Nephron (organoid): ENCODE results near the gene C11orf21.

ENCODE experiments used
- H3K27ac Mint-ChIP-seq, 3 experiments: 2 replicates each; pipeline ENCODE4 v1.8.0; 2020; ENCODE audit warnings: mixed read lengths in 3 of 3, mild to moderate bottlenecking in 2 of 3, moderate library complexity in 1 of 3
- H3K27me3 Mint-ChIP-seq: 2 replicates; pipeline ENCODE4 v1.8.0; 2021; ENCODE audit warnings: low read depth, mild to moderate bottlenecking, moderate library complexity, mixed read lengths
- H3K36me3 Mint-ChIP-seq: 2 replicates; pipeline ENCODE4 v1.8.0; 2020; ENCODE audit warnings: low read depth, mixed read lengths
- H3K4me1 Mint-ChIP-seq: 2 replicates; pipeline ENCODE4 v1.8.0; 2020; ENCODE audit warnings: mixed read lengths
- H3K4me3 Mint-ChIP-seq, 3 experiments: 2 replicates each; pipeline ENCODE4 v1.8.0; 2020; ENCODE audit warnings: mild to moderate bottlenecking in 3 of 3, mixed read lengths in 3 of 3, moderate library complexity in 2 of 3
- H3K9me3 Mint-ChIP-seq: 2 replicates; pipeline ENCODE4 v1.8.0; 2020; ENCODE audit warnings: mixed read lengths
- CTCF ChIP-seq, 3 experiments: fragments of 200-600 bp; sonication (generic); IDR thresholded peaks; one replicate each; pipeline ENCODE4 v1.5.0; 2021; ENCODE audit warnings: antibody characterized with exemption in 3 of 3; ENCODE audit not compliant: unreplicated experiment in 3 of 3

Gene C11orf21

DNA sequence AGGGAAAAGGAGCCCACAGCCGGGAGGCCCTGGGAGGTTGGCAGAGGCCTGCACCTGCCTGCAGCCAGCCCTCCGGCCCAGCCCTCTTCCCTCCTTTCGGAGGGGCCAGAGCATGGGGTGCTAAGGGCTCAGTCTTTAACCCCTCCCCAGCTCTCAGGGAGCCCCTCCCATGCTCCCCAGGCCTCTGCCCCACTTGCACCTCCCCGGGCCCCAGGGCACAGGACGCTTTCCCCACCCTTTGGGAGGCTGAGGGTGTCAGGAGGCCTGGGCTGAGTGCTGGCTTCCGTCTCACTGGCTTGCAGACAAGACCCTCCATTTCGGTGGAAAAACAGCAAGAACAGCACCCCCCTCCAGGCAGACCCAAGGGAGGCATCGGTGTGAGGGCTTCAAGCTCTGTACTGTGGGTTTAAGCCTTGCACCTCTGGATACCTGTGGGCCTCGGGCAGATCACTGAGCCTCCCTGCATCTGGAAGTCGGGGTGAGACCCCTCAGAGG is 38.6 kb downstream of the C11orf21 start:
- no peak overlapping the region for H3K4me3 Mint-ChIP-seq
- no peaks in the 10 kb centered on the region for H3K4me1 Mint-ChIP-seq
- peaks cover 49% of the 10 kb centered on the region for H3K27me3 Mint-ChIP-seq
- H3K36me3 Mint-ChIP-seq: no peaks in the 10 kb centered on the region
- no peak overlapping the region for H3K27ac Mint-ChIP-seq
- H3K9me3 Mint-ChIP-seq: no peaks in the 10 kb centered on the region
- no peak for TF ChIP-seq CTCF (IDR thresholded peaks at IDR 0.05; ENCODE audit: unreplicated experiment in 3 of 3)

DNA sequence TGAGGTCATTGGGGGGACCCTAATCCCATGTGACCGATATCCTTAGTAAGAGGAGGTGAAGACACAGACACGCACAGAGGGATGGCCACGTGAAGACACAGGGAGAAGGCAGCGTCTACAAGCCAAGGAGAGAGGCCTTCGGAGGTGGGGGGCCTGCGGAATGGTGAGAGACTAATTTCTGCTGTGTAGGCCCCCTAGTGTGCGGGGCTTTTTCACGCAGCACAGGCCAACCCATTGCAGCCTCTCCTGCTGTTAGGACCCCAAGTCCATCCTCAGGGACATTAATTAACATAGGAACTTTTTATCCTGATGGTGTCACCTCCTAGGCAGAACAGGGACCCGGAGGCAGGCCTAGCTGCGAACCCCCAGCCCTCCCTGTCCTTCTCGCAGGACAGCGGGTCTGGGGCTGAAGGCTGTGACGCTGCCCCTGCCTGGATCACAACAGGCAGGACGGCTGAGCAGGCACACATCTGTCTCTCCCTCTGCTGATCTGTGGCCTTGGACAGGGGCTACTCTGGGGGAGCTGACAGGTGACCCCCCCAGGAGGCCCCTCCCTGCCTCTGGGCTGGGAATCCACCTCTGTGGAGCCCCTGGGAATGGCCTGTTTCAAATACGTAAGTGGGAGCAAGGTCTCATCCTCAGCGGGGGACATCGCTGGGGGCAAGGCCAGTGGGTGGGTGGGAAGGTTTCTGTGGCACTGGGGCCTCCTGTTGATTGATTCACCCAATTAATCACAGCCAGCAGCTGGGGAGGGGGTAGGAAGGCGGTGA is 39.2 kb downstream of the C11orf21 start:
- Mint-ChIP-seq H3K4me3 (no peak overlapping the region), H3K27me3 (peaks cover 42% of the 10 kb centered on the region), H3K9me3 (no peaks in the 10 kb centered on the region), H3K4me1 (no peaks in the 10 kb centered on the region), H3K36me3 (no peaks in the 10 kb centered on the region), H3K27ac (no peak overlapping the region)
- TF ChIP-seq CTCF (IDR thresholded peaks at IDR 0.05; ENCODE audit: unreplicated experiment in 3 of 3): no peak

- Mint-ChIP-seq H3K36me3 (no peaks in the 10 kb centered on the region), H3K4me3 (no peak overlapping the region), H3K9me3 (no peaks in the 10 kb centered on the region), H3K27ac (no peak overlapping the region), H3K4me1 (no peaks in the 10 kb centered on the region), H3K27me3 (peaks cover 34% of the 10 kb centered on the region)
- TF ChIP-seq CTCF (IDR thresholded peaks at IDR 0.05; ENCODE audit: unreplicated experiment in 3 of 3): no peak
Observed at GRCh38 chr11:2261436-2262230, 40.1 kb downstream of the C11orf21 start.

DNA sequence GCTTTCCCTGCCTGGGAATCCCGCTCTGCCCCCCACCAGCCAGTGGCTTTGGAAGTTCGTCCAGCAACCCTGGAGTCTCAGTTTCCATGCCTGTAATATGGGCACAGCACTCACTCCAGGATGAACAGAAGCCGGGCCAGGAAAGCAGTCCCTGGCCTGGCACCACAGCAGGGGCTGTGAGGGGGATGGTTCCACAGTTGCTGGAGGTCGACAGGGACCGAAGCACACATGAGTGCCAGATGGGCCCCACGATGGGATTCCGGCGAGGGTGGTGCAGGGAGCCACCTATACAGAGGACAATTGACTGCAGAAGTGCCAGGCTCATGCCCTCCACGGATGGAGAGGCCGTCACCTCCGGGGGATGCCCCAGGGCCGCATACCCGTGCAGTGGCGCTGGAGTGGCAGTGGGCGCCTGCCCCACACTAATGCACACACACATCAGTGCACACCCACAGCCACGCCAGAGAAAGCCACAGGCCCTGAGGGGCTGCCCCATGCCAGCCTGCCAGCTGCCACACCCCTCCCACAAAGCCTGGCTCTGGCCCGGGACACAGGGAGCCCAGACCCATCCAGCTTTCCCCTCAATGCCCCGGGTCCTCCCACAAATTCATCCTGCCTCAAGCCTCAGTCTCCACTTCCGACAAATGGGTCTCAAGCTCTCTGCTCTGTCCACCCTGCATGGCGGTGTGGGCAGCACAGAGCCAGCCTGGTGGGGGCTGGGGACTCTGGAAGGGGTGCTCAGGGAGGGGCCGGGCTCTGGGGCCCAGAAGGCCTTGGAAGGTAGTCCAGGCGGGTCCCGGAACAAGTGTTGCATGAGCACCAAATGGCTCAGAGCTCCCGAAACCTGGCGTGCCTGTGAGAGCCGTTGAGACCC is 41.0 kb downstream of the C11orf21 start:
- no peaks in the 10 kb centered on the region for H3K9me3 Mint-ChIP-seq
- H3K4me1 Mint-ChIP-seq: no peaks in the 10 kb centered on the region
- no peak overlapping the region for H3K27ac Mint-ChIP-seq
- no peaks in the 10 kb centered on the region for H3K36me3 Mint-ChIP-seq
- H3K27me3 Mint-ChIP-seq: peaks cover 25% of the 10 kb centered on the region
- TF ChIP-seq CTCF (IDR thresholded peaks at IDR 0.05; ENCODE audit: unreplicated experiment in 3 of 3): no peak
- no peak overlapping the region for H3K4me3 Mint-ChIP-seq

DNA sequence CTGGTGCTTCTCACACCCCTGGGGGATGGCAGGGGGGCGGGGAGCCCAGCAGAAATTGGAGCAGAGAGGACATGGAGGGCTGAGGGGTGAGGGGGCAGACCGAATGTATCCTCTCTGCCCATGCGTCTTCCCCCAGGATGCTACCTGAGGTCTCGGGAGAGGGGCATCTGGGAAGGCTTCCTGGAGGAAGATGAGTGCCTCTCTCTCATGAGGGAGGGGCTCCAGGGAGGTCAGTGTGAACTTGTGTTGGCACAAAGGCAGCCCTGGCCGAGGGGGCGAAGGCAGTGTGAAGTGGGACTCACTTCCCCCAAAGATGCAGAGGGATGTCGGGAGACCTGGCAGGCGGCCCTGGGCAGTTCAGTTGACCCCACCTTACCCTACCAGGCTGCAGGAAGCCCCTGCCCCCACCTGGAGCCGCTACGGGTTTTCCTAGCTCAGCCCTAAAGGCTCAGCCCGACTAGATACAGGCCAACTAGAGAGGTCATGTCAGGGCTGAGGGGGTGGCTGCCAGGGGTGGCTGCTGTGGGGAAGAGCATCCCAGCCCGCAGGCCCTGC is 41.7 kb downstream of the C11orf21 start:
- Mint-ChIP-seq H3K27me3 (peaks cover 18% of the 10 kb centered on the region), H3K4me1 (no peaks in the 10 kb centered on the region)

More for the DNA sequence above, 41.7 kb downstream of the C11orf21 start:
- Mint-ChIP-seq H3K4me3 (no peak overlapping the region), H3K36me3 (no peaks in the 10 kb centered on the region), H3K9me3 (peaks cover 4% of the 10 kb centered on the region), H3K27ac (no peak overlapping the region)
- TF ChIP-seq CTCF (IDR thresholded peaks at IDR 0.05; ENCODE audit: unreplicated experiment in 3 of 3): no peak
